GM12892 (cell line): Measurements from ENCODE around the gene TAGAP.

Experiments
- POLR2A ChIP-seq: IDR thresholded peaks from 2 replicates; pipeline ENCODE4 v1.6.1; 2011; ENCODE audit warnings: low read depth, low read length, control low read depth
- POLR2AphosphoS5 ChIP-seq: IDR thresholded peaks from 2 replicates; pipeline ENCODE4 v1.6.1; 2011; ENCODE audit warnings: low read depth, low read length, control low read depth

DNA sequence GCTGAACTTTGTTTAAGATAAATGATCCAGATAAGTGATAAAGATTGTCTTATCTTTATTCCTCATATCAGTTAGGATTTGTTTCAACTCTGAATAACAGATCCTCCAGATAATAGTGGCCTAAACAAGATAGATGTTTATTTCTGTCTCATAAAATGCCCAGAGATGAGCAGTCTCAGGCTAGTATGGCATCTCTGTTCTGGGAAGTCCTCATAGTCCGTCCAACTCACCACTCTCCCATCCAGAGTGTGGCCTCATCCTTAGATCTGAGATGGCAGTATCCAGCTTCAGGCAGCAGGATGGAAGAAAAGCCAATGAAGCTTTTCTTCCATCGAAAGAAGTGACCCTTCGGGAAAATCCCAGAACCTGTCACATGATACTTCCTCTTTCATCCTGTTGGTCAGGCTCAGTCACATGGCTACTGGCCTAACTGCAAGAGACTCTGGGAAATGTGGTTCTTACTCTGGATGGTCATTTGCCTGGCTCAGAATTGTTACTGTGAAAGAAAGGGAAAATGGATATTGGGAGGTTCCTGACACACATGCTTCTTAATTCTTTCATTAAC lies 29.4 kb upstream of the TAGAP start:
- TF ChIP-seq POLR2A: no peak; the same call in 1 of the 2 replicates
- no peak for TF ChIP-seq POLR2AphosphoS5
